ENCODE measurements around the gene OR13C4.
"Not testable (repeated sequence)": the region's sequence is repeated elsewhere in the genome, so short reads cannot be mapped to it uniquely, and the experiment has no call there.

Gene OR13C4

GRCh38 chr9:104527109-104527508 lies at the start of gene OR13C4:
Gene OR13C4 (minus strand): TSS chr9:104527209. CDS start chr9:104527209, 0 bp downstream.
- H3K4me3 ChIP-seq (ENCODE audit: low read length) = no peak within 1 kb of the TSS
- TF ChIP-seq ZNF274 (IDR thresholded peaks at IDR 0.05; ENCODE audit: low read depth, low read length) = no peak

GRCh38 chr9:104575456-104575855 lies 48.4 kb upstream of the OR13C4 start:
- no peak overlapping the region for H3K4me3 ChIP-seq (ENCODE audit: low read length)
- no peak for TF ChIP-seq ZNF274 (IDR thresholded peaks at IDR 0.05; ENCODE audit: low read depth, low read length)

- H3K4me3 ChIP-seq (ENCODE audit: low read length) = no peak overlapping the region
Measured at GRCh38 chr9:104572612-104573011, 45.6 kb upstream of the OR13C4 start.

GRCh38 chr9:104568868-104569267 lies 41.9 kb upstream of the OR13C4 start, which contains the start of gene OR13C8:
Gene OR13C8 (plus strand): TSS chr9:104569168. CDS start chr9:104569168, 0 bp downstream.
- no peak for TF ChIP-seq ZNF274 (IDR thresholded peaks at IDR 0.05; ENCODE audit: low read depth, low read length)
- H3K4me3 ChIP-seq (ENCODE audit: low read length) = no peak within 1 kb of the TSS

More at GRCh38 chr9:104572612-104573011, 45.6 kb upstream of the OR13C4 start:
- no peak for TF ChIP-seq ZNF274 (IDR thresholded peaks at IDR 0.05; ENCODE audit: low read depth, low read length)

- no peak for TF ChIP-seq ZNF274 (IDR thresholded peaks at IDR 0.05; ENCODE audit: low read depth, low read length)
- no peak overlapping the region for H3K4me3 ChIP-seq (ENCODE audit: low read length)
Measured at GRCh38 chr9:104564358-104564757, 37.3 kb upstream of the OR13C4 start.

GRCh38 chr9:104556830-104557634 lies 30.0 kb upstream of the OR13C4 start:
- no peak for TF ChIP-seq ZNF274 (IDR thresholded peaks at IDR 0.05; ENCODE audit: low read depth, low read length)
- H3K4me3 ChIP-seq (ENCODE audit: low read length) = no peak overlapping the region

- no peak overlapping the region for H3K4me3 ChIP-seq (ENCODE audit: low read length)
- no peak for TF ChIP-seq ZNF274 (IDR thresholded peaks at IDR 0.05; ENCODE audit: low read depth, low read length)
Measured at GRCh38 chr9:104555521-104555920, 28.5 kb upstream of the OR13C4 start.

- H3K4me3 ChIP-seq (ENCODE audit: low read length) = no peak overlapping the region
- TF ChIP-seq ZNF274 (IDR thresholded peaks at IDR 0.05; ENCODE audit: low read depth, low read length) = no peak
Measured at GRCh38 chr9:104553261-104553660, 26.3 kb upstream of the OR13C4 start.

GRCh38 chr9:104544644-104545043 lies 17.6 kb upstream of the OR13C4 start:
- no peak overlapping the region for H3K4me3 ChIP-seq (ENCODE audit: low read length)
- TF ChIP-seq ZNF274 (IDR thresholded peaks at IDR 0.05; ENCODE audit: low read depth, low read length) = no peak

- no peak overlapping the region for H3K4me3 ChIP-seq (ENCODE audit: low read length)
- TF ChIP-seq ZNF274 (IDR thresholded peaks at IDR 0.05; ENCODE audit: low read depth, low read length) = no peak
Measured at GRCh38 chr9:104539275-104539674, 12.3 kb upstream of the OR13C4 start.

GRCh38 chr9:104536756-104537155 lies 9.7 kb upstream of the OR13C4 start, which contains the start of gene OR13C3:
Gene OR13C3 (minus strand): TSS chr9:104536856. CDS start chr9:104536723, 133 bp downstream.
- TF ChIP-seq ZNF274 (IDR thresholded peaks at IDR 0.05; ENCODE audit: low read depth, low read length) = no peak
- no peak within 1 kb of the TSS for H3K4me3 ChIP-seq (ENCODE audit: low read length)

GRCh38 chr9:104520241-104520640 lies 6.8 kb downstream of the OR13C4 start:
- not testable (repeated sequence) for H3K4me3 ChIP-seq (ENCODE audit: low read length)

GRCh38 chr9:104514901-104515300 lies 12.1 kb downstream of the OR13C4 start:
- no peak overlapping the region for H3K4me3 ChIP-seq (ENCODE audit: low read length)
- no peak for TF ChIP-seq ZNF274 (IDR thresholded peaks at IDR 0.05; ENCODE audit: low read depth, low read length)

- TF ChIP-seq ZNF274 (IDR thresholded peaks at IDR 0.05; ENCODE audit: low read depth, low read length) = no peak
- H3K4me3 ChIP-seq (ENCODE audit: low read length) = no peak overlapping the region
Measured at GRCh38 chr9:104506565-104506964, 20.4 kb downstream of the OR13C4 start.

- H3K4me3 ChIP-seq (ENCODE audit: low read length) = no peak within 1 kb of the TSS
- no peak for TF ChIP-seq ZNF274 (IDR thresholded peaks at IDR 0.05; ENCODE audit: low read depth, low read length)
Measured at GRCh38 chr9:104503963-104504362, 23.0 kb downstream of the OR13C4 start, which contains the start of gene OR13F1. Gene OR13F1 (plus strand): TSS chr9:104504263. CDS start chr9:104504263, 0 bp downstream.

All from GM08714 (cell line).